Stimulated activated CD8-positive, alpha-beta memory T cell treated with anti-CD3 and anti-CD28 coated beads, Interleukin-15, amount 100 ng/mL, for 4 hours (primary cell): Measurements from ENCODE around the gene HLA-DOB.
A peak's percentile ranks its signal among the peaks of the same experiment; 100 is the strongest.
"Not testable (repeated sequence)": the region's sequence is repeated elsewhere in the genome, so short reads cannot be mapped to it uniquely, and the experiment has no call there.

Experiments
- DNase-seq, 2 donors: peaks; one replicate each; pipeline ENCODE4 v3.0.0-alpha.2; 2020; ENCODE audit warnings: low read depth in 2 of 2

HLA-DOB gene

GRCh38 chr6:32814145-32814544, 2.7 kb downstream of the HLA-DOB start:
- no peak for DNase-seq

- DNase-seq = no peak
Measured at GRCh38 chr6:32809171-32809570, 7.6 kb downstream of the HLA-DOB start.

- no peak for DNase-seq
Measured at GRCh38 chr6:32807020-32807580, 9.7 kb downstream of the HLA-DOB start.

- DNase-seq = not testable (repeated sequence)
Measured at GRCh38 chr6:32805404-32805803, 11.4 kb downstream of the HLA-DOB start.

- DNase-seq = no peak
Measured at GRCh38 chr6:32803416-32803815, 13.4 kb downstream of the HLA-DOB start.

GRCh38 chr6:32799740-32800139, 17.1 kb downstream of the HLA-DOB start:
- DNase-seq = no peak

- no peak for DNase-seq
Measured at GRCh38 chr6:32799168-32799567, 17.6 kb downstream of the HLA-DOB start.

- peak; percentile 33 to 52 for DNase-seq
Measured at GRCh38 chr6:32796848-32797776, 19.7 kb downstream of the HLA-DOB start.

- DNase-seq = no peak
Measured at GRCh38 chr6:32794510-32794909, 22.3 kb downstream of the HLA-DOB start.

GRCh38 chr6:32792901-32793435, 23.8 kb downstream of the HLA-DOB start:
- no peak for DNase-seq

GRCh38 chr6:32790306-32790705, 26.5 kb downstream of the HLA-DOB start:
- DNase-seq = no peak

- no peak for DNase-seq
Measured at GRCh38 chr6:32785781-32786533, 30.8 kb downstream of the HLA-DOB start.

- not testable (repeated sequence) for DNase-seq
Measured at GRCh38 chr6:32782923-32783322, 33.9 kb downstream of the HLA-DOB start.

GRCh38 chr6:32779036-32779435, 37.8 kb downstream of the HLA-DOB start:
- DNase-seq = no peak

- DNase-seq = no peak
Measured at GRCh38 chr6:32775071-32775470, 41.7 kb downstream of the HLA-DOB start.

GRCh38 chr6:32774426-32774825, 42.4 kb downstream of the HLA-DOB start:
- DNase-seq = no peak

GRCh38 chr6:32772656-32773055, 44.1 kb downstream of the HLA-DOB start:
- no peak for DNase-seq

GRCh38 chr6:32764048-32764447, 52.8 kb downstream of the HLA-DOB start:
- no peak for DNase-seq

GRCh38 chr6:32763421-32763820, 53.4 kb downstream of the HLA-DOB start, which contains the start of gene HLA-DQB2:
TSS of gene HLA-DQB2 (minus strand) at chr6:32763532. CDS start at chr6:32763470, 62 bp downstream.
- no peak for DNase-seq
